WI38 (cell line): ENCODE data around the gene CRTAC1.

Experiments used
- H3K4me3 ChIP-seq: 2 replicates; pipeline ENCODE4 v1.5.1; 2011; ENCODE audit warnings: low read depth, mild to moderate bottlenecking, control low read depth, low read length
- CTCF ChIP-seq: IDR thresholded peaks from 2 replicates; pipeline ENCODE4 v1.5.1; 2012; ENCODE audit warnings: low read depth, mild to moderate bottlenecking, control low read depth, low read length

The CRTAC1 gene

GRCh38 chr10:98030093-98030821, at the start of gene CRTAC1:
Gene CRTAC1, minus strand, starts transcription at chr10:98030621. Its CDS starts 149 bp downstream, at chr10:98030472.
- TF ChIP-seq CTCF: no peak
- no peak within 1 kb of the TSS for H3K4me3 ChIP-seq

GRCh38 chr10:98078774-98079173, 48.4 kb upstream of the CRTAC1 start:
- H3K4me3 ChIP-seq: no peak overlapping the region
- no peak for TF ChIP-seq CTCF

- H3K4me3 ChIP-seq: no peak overlapping the region
- no peak for TF ChIP-seq CTCF
Observed at GRCh38 chr10:98077223-98077622, 46.8 kb upstream of the CRTAC1 start.

GRCh38 chr10:98076086-98076485, 45.7 kb upstream of the CRTAC1 start:
- no peak for TF ChIP-seq CTCF
- H3K4me3 ChIP-seq: no peak overlapping the region

GRCh38 chr10:98074315-98074911, 44.0 kb upstream of the CRTAC1 start:
- H3K4me3 ChIP-seq: no peak overlapping the region
- TF ChIP-seq CTCF: no peak

- no peak for TF ChIP-seq CTCF
- H3K4me3 ChIP-seq: no peak overlapping the region
Observed at GRCh38 chr10:98067165-98067564, 36.7 kb upstream of the CRTAC1 start.

GRCh38 chr10:98063740-98064027, 33.3 kb upstream of the CRTAC1 start:
- no peak overlapping the region for H3K4me3 ChIP-seq
- no peak for TF ChIP-seq CTCF
